HCT116 (cell line): ENCODE measurements around the gene POLR1A. TPM values are rescaled to one million over a fixed set of nuclear protein-coding genes. Genes with fewer than 3 reads are reported as not detected.

ENCODE experiments used
- ATAC-seq: fragments of 200-7000 bp; cut with Tn5 transposase; 2 replicates; pipeline ENCODE4 v1.9.1; 2020; ENCODE audit warnings: mild to moderate bottlenecking, moderate library complexity
- BruUV-seq: library from RNA; stranded (reverse); fragments of 400-500 nt; replicated peaks from 2 replicates; lab custom pipeline; 2021; lab: Mats Ljungman, UMichigan
- CTCF ChIA-PET: fragments of 300-600 bp; sonication (Branson Sonifier 250); formaldehyde crosslinking; loops from one replicate; lab custom pipeline; 2021; ENCODE audit warnings: antibody characterized with exemption; lab: Charles Lee
- POLR2A ChIA-PET: fragments of 300-600, 350-600 bp; sonication (Branson Sonifier 250); formaldehyde crosslinking; loops from one replicate; lab custom pipeline; 2021; ENCODE audit warnings: antibody characterized with exemption; lab: Charles Lee
- RAD21 ChIA-PET, 2 experiments: fragments of 300-600 bp; sonication (Branson Sonifier 250); formaldehyde crosslinking; loops; one replicate each; lab custom pipeline; 2023; ENCODE audit warnings: low total read pairs in 2 of 2; ENCODE audit not compliant: uncharacterized antibody in 2 of 2, unreplicated experiment in 2 of 2, low non-redundant PET in 1 of 2; lab: Charles Lee
- DNase-seq: peaks from one replicate; pipeline ENCODE4 v3.0.0-alpha.2; 2010; ENCODE audit warnings: low read depth, low spot score
- H2AFZ ChIP-seq: fragments of 200-600 bp; shearing (Covaris generic), sonication (generic); 2 replicates; pipeline ENCODE4 v1.6.1; 2017; ENCODE audit warnings: low read depth, mixed run types, mixed read lengths, antibody characterized with exemption, low read length; ENCODE audit not compliant: poor library complexity, severe bottlenecking
- H3K27ac ChIP-seq: 2 replicates; pipeline ENCODE4 v1.5.1; 2012; ENCODE audit warnings: low read depth, low read length
- H3K27me3 ChIP-seq: fragments of 200-600 bp; sonication (generic); 2 replicates; pipeline ENCODE4 v1.6.1; 2016; ENCODE audit warnings: mixed run types, low read length, mixed read lengths; ENCODE audit not compliant: insufficient read depth
- H3K36me3 ChIP-seq, 2 experiments: fragments of 200-500 bp in 1 of 2; fragments of 200-600 bp in 1 of 2; sonication (Bioruptor generic) in 1 of 2; sonication (generic) in 1 of 2; 2 replicates each; pipeline versions ENCODE4 v1.5.1 to v1.6.1; 2014 to 2016; ENCODE audit warnings: low read length in 2 of 2, inconsistent platforms in 1 of 2, mixed read lengths in 1 of 2, mixed run types in 1 of 2; ENCODE audit not compliant: insufficient read depth in 2 of 2, control insufficient read depth in 1 of 2
- H3K4me1 ChIP-seq, 2 experiments: fragments of 200-600 bp in 1 of 2; sonication (generic) in 1 of 2; 2 replicates each; pipeline versions ENCODE4 v1.5.1 to v1.6.1; 2012 to 2017; ENCODE audit warnings: low read length in 2 of 2, inconsistent platforms in 1 of 2, mild to moderate bottlenecking in 1 of 2, mixed read lengths in 1 of 2, mixed run types in 1 of 2, moderate library complexity in 1 of 2; ENCODE audit not compliant: insufficient read depth in 2 of 2, control insufficient read depth in 1 of 2
- H3K4me2 ChIP-seq: fragments of 200-600 bp; sonication (generic); 2 replicates; pipeline ENCODE4 v1.6.1; 2017; ENCODE audit warnings: mixed run types, low read length, mixed read lengths
- H3K4me3 ChIP-seq, 2 experiments: fragments of 200-600 bp in 1 of 2; sonication (generic) in 1 of 2; replicated peaks in 1 of 2; 2 replicates each; pipeline ENCODE4 v1.5.1; 2011 to 2016; ENCODE audit warnings: low read length in 2 of 2, control low read depth in 1 of 2, low read depth in 1 of 2, mild to moderate bottlenecking in 1 of 2, mixed read lengths in 1 of 2, mixed run types in 1 of 2
- H3K79me2 ChIP-seq: fragments of 200-600 bp; sonication (generic); 2 replicates; pipeline ENCODE4 v1.6.1; 2017; ENCODE audit warnings: mild to moderate bottlenecking, mixed run types, low read length, moderate library complexity, mixed read lengths; ENCODE audit not compliant: insufficient read depth
- H3K9ac ChIP-seq: fragments of 200-600 bp; sonication (generic); 2 replicates; pipeline ENCODE4 v1.6.1; 2016; ENCODE audit warnings: low read length, mixed read lengths
- H3K9me2 ChIP-seq: fragments of 200-600 bp; sonication (generic), shearing (Covaris generic); 2 replicates; pipeline ENCODE4 v1.6.1; 2017; ENCODE audit warnings: mixed run types, mild to moderate bottlenecking, moderate library complexity; ENCODE audit not compliant: insufficient read depth
- H3K9me3 ChIP-seq, 2 experiments: fragments of 200-500 bp in 1 of 2; fragments of 200-600 bp in 1 of 2; sonication (Bioruptor generic) in 1 of 2; sonication (generic) in 1 of 2; 2 replicates each; pipeline ENCODE4 v1.6.1; 2014 to 2017; ENCODE audit warnings: low read length in 2 of 2, mixed read lengths in 2 of 2, inconsistent platforms in 1 of 2, low read depth in 1 of 2, mild to moderate bottlenecking in 1 of 2, mixed run types in 1 of 2, moderate library complexity in 1 of 2; ENCODE audit not compliant: control insufficient read depth in 1 of 2, insufficient read depth in 1 of 2
- H4K20me1 ChIP-seq: fragments of 200-600 bp; sonication (generic), shearing (Covaris generic); 2 replicates; pipeline ENCODE4 v1.6.1; 2017; ENCODE audit warnings: mixed run types, mild to moderate bottlenecking, moderate library complexity; ENCODE audit not compliant: insufficient read depth
- EZH2 ChIP-seq: fragments of 200-600 bp; sonication (generic); IDR thresholded peaks from 2 replicates; pipeline ENCODE4 v1.6.1; 2017; ENCODE audit warnings: antibody characterized with exemption, mixed run types
- EZH2phosphoT487 ChIP-seq: fragments of 200-600 bp; IDR thresholded peaks from 2 replicates; pipeline ENCODE4 v1.6.1; 2018; ENCODE audit warnings: antibody characterized with exemption, borderline replicate concordance
- FOSL1 ChIP-seq: IDR thresholded peaks from 2 replicates; pipeline ENCODE4 v1.6.1; 2012; ENCODE audit warnings: low read depth
- JUND ChIP-seq: IDR thresholded peaks from 2 replicates; pipeline ENCODE4 v1.6.1; 2012
- POLR2A ChIP-seq: IDR thresholded peaks from 2 replicates; pipeline ENCODE4 v1.7.0; 2011; ENCODE audit warnings: borderline replicate concordance; ENCODE audit not compliant: insufficient read depth, insufficient read length; ENCODE audit errors: extremely low read depth
- POLR2AphosphoS5 ChIP-seq: IDR thresholded peaks from 2 replicates; pipeline ENCODE4 v1.6.1; 2011; ENCODE audit warnings: mild to moderate bottlenecking, low read depth, low read length, moderate library complexity
- RAD21 ChIP-seq: IDR thresholded peaks from 2 replicates; pipeline ENCODE4 v1.6.1; 2012; ENCODE audit warnings: low read depth, mild to moderate bottlenecking
- SIN3A ChIP-seq: IDR thresholded peaks from 2 replicates; pipeline ENCODE4 v1.6.1; 2012; ENCODE audit warnings: low read depth
- SP1 ChIP-seq: IDR thresholded peaks from 2 replicates; pipeline ENCODE4 v1.6.1; 2012; ENCODE audit warnings: low read depth
- SRF ChIP-seq: IDR thresholded peaks from 2 replicates; pipeline ENCODE4 v1.6.1; 2012; ENCODE audit warnings: low read depth
- TCF7L2 ChIP-seq: IDR thresholded peaks from 2 replicates; pipeline ENCODE4 v1.7.0; 2011; ENCODE audit warnings: borderline replicate concordance, inconsistent platforms; ENCODE audit not compliant: insufficient read depth, insufficient read length; ENCODE audit errors: extremely low read depth
- YY1 ChIP-seq: IDR thresholded peaks from 2 replicates; pipeline ENCODE4 v1.6.1; 2011; ENCODE audit warnings: low read length, low read depth, moderate library complexity, mild to moderate bottlenecking; ENCODE audit not compliant: insufficient replicate concordance; ENCODE audit errors: extremely low read depth
- ZNF274 ChIP-seq: fragments of 200-500 bp; sonication (Bioruptor generic); IDR thresholded peaks from 2 replicates; pipeline ENCODE4 v1.6.1; 2014; ENCODE audit warnings: mild to moderate bottlenecking, low read depth, low read length, inconsistent platforms
- intact Hi-C: fragments of 100-400 bp; cut with micrococcal nuclease; formaldehyde crosslinking; loops from 2 replicates; pipeline ENCODE4 v1.10.0; 2022
- total RNA-seq: library from RNA; stranded (reverse); gene quantifications from one replicate; pipeline ENCODE4 v1.2.1, GENCODE V29; 2021; ENCODE audit not compliant: unreplicated experiment
- TF ChIP-seq, protein P1 (sequence below), 3 experiments: fragments of 200-600 bp in 1 of 3; sonication (generic) in 1 of 3; IDR thresholded peaks in 2 of 3; conservative IDR thresholded peaks in 1 of 3; 2 replicates each; pipeline ENCODE4 v1.5.1; 2012 to 2017; ENCODE audit warnings: low read depth in 2 of 3, low read length in 2 of 3, antibody characterized with exemption in 1 of 3, borderline replicate concordance in 1 of 3, control low read depth in 1 of 3, mild to moderate bottlenecking in 1 of 3, mixed read lengths in 1 of 3, mixed run types in 1 of 3, moderate library complexity in 1 of 3; ENCODE audit not compliant: insufficient read depth in 1 of 3
- TF ChIP-seq, protein P2 (sequence below): IDR thresholded peaks from 2 replicates; pipeline ENCODE4 v1.6.1; 2012

The POLR1A gene
- total RNA-seq, 1 experiment from 2014 or later = 46.6 TPM

DNA sequence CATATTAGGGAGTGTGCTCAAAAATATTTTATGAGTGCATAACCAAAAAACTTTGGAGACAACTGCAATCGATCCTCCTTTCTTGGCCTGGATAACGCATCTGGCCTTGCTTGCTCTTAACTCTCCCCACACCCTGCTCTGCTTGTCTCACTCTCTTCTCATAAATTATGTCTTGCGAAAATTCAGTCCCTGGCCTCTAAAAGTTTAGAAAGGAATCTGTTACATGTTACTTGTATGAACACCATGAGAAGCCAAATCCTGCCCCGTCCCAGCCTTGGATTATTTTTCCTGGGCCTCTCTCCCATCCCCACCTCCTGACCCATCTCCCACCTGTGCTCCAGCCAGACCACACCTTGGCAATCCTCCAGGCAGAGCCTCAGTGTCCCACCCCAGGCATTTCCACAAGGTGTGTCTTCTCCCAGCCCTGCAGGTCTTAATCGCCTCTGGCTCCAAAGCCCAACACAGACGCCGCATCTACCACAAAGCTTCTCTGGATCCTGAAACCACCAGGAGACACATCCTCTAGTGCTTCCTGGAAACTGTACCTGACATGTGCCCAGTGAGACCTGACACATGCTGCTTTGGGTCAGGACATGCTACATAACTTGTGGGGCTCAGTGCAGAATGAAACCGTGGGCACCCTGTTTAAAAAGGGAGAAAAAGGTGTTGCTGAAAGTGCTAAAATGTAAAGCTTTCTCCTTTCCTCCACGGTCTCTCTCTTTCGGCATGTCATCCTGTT is 117.3 kb downstream of the POLR1A start:
- ATAC-seq (no peak), DNase-seq (no peak)
- H2AFZ ChIP-seq = no peak overlapping the region
- ChIA-PET CTCF (no interaction called here), RAD21 (no interaction called here), POLR2A (no interaction called here)
- intact Hi-C loops = no loop called here
- H3K4me1 ChIP-seq = no peaks in the 10 kb centered on the region
- no peak overlapping the region for H3K4me2 ChIP-seq
- H3K27me3 ChIP-seq = no peaks in the 10 kb centered on the region
- no peaks in the 10 kb centered on the region for H3K79me2 ChIP-seq
- no peak overlapping the region for H3K4me3 ChIP-seq
- BruUV-seq = no TSS peak
- no peak overlapping the region for H3K27ac ChIP-seq
- H3K9ac ChIP-seq = no peak overlapping the region
- no peaks in the 10 kb centered on the region for H4K20me1 ChIP-seq
- no peaks in the 10 kb centered on the region for H3K9me3 ChIP-seq
- no peaks in the 10 kb centered on the region for H3K9me2 ChIP-seq
- TF ChIP-seq EZH2 (no peak), YY1 (no peak), POLR2A (no peak), ZNF274 (no peak), POLR2AphosphoS5 (no peak), SRF (no peak), SIN3A (no peak), RAD21 (no peak), FOSL1 (no peak), JUND (no peak), EZH2phosphoT487 (no peak), SP1 (no peak), TCF7L2 (no peak)
- TF ChIP-seq, protein P1, sequence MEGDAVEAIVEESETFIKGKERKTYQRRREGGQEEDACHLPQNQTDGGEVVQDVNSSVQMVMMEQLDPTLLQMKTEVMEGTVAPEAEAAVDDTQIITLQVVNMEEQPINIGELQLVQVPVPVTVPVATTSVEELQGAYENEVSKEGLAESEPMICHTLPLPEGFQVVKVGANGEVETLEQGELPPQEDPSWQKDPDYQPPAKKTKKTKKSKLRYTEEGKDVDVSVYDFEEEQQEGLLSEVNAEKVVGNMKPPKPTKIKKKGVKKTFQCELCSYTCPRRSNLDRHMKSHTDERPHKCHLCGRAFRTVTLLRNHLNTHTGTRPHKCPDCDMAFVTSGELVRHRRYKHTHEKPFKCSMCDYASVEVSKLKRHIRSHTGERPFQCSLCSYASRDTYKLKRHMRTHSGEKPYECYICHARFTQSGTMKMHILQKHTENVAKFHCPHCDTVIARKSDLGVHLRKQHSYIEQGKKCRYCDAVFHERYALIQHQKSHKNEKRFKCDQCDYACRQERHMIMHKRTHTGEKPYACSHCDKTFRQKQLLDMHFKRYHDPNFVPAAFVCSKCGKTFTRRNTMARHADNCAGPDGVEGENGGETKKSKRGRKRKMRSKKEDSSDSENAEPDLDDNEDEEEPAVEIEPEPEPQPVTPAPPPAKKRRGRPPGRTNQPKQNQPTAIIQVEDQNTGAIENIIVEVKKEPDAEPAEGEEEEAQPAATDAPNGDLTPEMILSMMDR (IDR thresholded peaks at IDR 0.05 in 2 of 3, conservative IDR thresholded peaks at IDR 0.05 in 1 of 3; ENCODE audit: borderline replicate concordance in 1 of 3, insufficient read depth in 1 of 3, low read depth in 2 of 3, low read length in 2 of 3) = no peak
- TF ChIP-seq, protein P2, sequence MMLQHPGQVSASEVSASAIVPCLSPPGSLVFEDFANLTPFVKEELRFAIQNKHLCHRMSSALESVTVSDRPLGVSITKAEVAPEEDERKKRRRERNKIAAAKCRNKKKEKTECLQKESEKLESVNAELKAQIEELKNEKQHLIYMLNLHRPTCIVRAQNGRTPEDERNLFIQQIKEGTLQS = no peak
- no peaks in the 10 kb centered on the region for H3K36me3 ChIP-seq
